WTC11 (cell line): ENCODE measurements around the gene TTC21A. TPM values are rescaled to one million over a fixed set of nuclear protein-coding genes. Genes with fewer than 3 reads are reported as not detected.

Experiments
- ATAC-seq: fragments of 200-7000 bp; cut with Tn5 transposase; 2 replicates; pipeline ENCODE4 v1.10.0; 2021; ENCODE audit warnings: mild to moderate bottlenecking, moderate library complexity
- CTCF ChIA-PET: fragments of 300-600 bp; sonication (Branson Sonifier 250); formaldehyde crosslinking; loops from one replicate; lab custom pipeline; 2021; ENCODE audit warnings: antibody characterized with exemption; lab: Charles Lee
- POLR2A ChIA-PET: fragments of 350-600 bp; sonication (Branson Sonifier 250); formaldehyde crosslinking; loops from one replicate; lab custom pipeline; 2021; ENCODE audit warnings: antibody characterized with exemption; lab: Charles Lee
- DNase-seq: peaks from one replicate; pipeline ENCODE4 v3.0.0; 2021; ENCODE audit warnings: low spot score
- H3K27ac Mint-ChIP-seq: 2 replicates; pipeline ENCODE4 v1.8.0; 2021; ENCODE audit warnings: mixed read lengths
- H3K27me3 Mint-ChIP-seq: 2 replicates; pipeline ENCODE4 v1.8.0; 2021; ENCODE audit warnings: low read depth, mild to moderate bottlenecking, moderate library complexity, mixed read lengths
- H3K36me3 Mint-ChIP-seq: 2 replicates; pipeline ENCODE4 v1.8.0; 2021; ENCODE audit warnings: mixed read lengths
- H3K4me1 Mint-ChIP-seq: 2 replicates; pipeline ENCODE4 v1.8.0; 2022; ENCODE audit warnings: mixed read lengths
- H3K4me3 Mint-ChIP-seq: 2 replicates; pipeline ENCODE4 v1.8.0; 2021; ENCODE audit warnings: mild to moderate bottlenecking, moderate library complexity, mixed read lengths
- H3K9me3 Mint-ChIP-seq: 2 replicates; pipeline ENCODE4 v1.8.0; 2021; ENCODE audit warnings: mixed read lengths
- CREM ChIP-seq: sonication (generic); formaldehyde crosslinking; IDR thresholded peaks from 2 replicates; pipeline ENCODE4 v1.8.1; 2022; ENCODE audit warnings: mild to moderate bottlenecking, missing genetic modification reagents, moderate library complexity
- EMX1 ChIP-seq: fragments of 250-450 bp; sonication (Bioruptor Pico); IDR thresholded peaks from 2 replicates; pipeline ENCODE4 v1.8.0; 2021; ENCODE audit warnings: mild to moderate bottlenecking
- FOXJ3 ChIP-seq: sonication (generic); formaldehyde crosslinking; IDR thresholded peaks from 2 replicates; pipeline ENCODE4 v1.9.0; 2021; ENCODE audit warnings: missing genetic modification reagents, mild to moderate bottlenecking, borderline replicate concordance
- GRHL2 ChIP-seq: fragments of 250-450 bp; sonication (Bioruptor Pico); IDR thresholded peaks from 2 replicates; pipeline ENCODE4 v1.8.0; 2022; ENCODE audit warnings: mild to moderate bottlenecking, moderate library complexity; ENCODE audit not compliant: insufficient replicate concordance, severe bottlenecking
- HMGA2 ChIP-seq: fragments of 250-450 bp; sonication (Bioruptor Pico); IDR thresholded peaks from 2 replicates; pipeline ENCODE4 v1.4.0; 2021; ENCODE audit warnings: mild to moderate bottlenecking, moderate library complexity
- JAZF1 ChIP-seq: fragments of 250-450 bp; sonication (Bioruptor Pico); IDR thresholded peaks from 2 replicates; pipeline ENCODE4 v1.9.0; 2021; ENCODE audit warnings: moderate library complexity, mild to moderate bottlenecking, inconsistent platforms
- MYBL2 ChIP-seq: sonication (generic); formaldehyde crosslinking; IDR thresholded peaks from 2 replicates; pipeline ENCODE4 v1.8.1; 2023; ENCODE audit warnings: mild to moderate bottlenecking, moderate library complexity, missing genetic modification reagents
- NR1H2 ChIP-seq: sonication (generic); formaldehyde crosslinking; IDR thresholded peaks from 2 replicates; pipeline ENCODE4 v1.9.0; 2021; ENCODE audit warnings: mild to moderate bottlenecking, moderate library complexity, missing genetic modification reagents
- NR2C2 ChIP-seq: sonication (generic); formaldehyde crosslinking; IDR thresholded peaks from 2 replicates; pipeline ENCODE4 v1.8.0; 2022; ENCODE audit warnings: mild to moderate bottlenecking, missing genetic modification reagents
- PRDM15 ChIP-seq: sonication (generic); formaldehyde crosslinking; IDR thresholded peaks from 2 replicates; pipeline ENCODE4 v1.8.0; 2022; ENCODE audit warnings: missing genetic modification reagents
- PREB ChIP-seq: sonication (generic); formaldehyde crosslinking; IDR thresholded peaks from 2 replicates; pipeline ENCODE4 v1.8.1; 2022; ENCODE audit warnings: mild to moderate bottlenecking, missing genetic modification reagents, moderate library complexity, borderline replicate concordance
- RORB ChIP-seq: fragments of 250-450 bp; sonication (Bioruptor Pico); IDR thresholded peaks from 2 replicates; pipeline ENCODE4 v1.9.0; 2021; ENCODE audit warnings: mild to moderate bottlenecking
- SOX15 ChIP-seq: fragments of 250-450 bp; sonication (Bioruptor Pico); IDR thresholded peaks from 2 replicates; pipeline ENCODE4 v1.9.0; 2021; ENCODE audit warnings: mild to moderate bottlenecking
- SP1 ChIP-seq: sonication (generic); formaldehyde crosslinking; conservative IDR thresholded peaks from 2 replicates; pipeline ENCODE4 v1.8.1; 2022; ENCODE audit warnings: missing genetic modification reagents
- STAT6 ChIP-seq: sonication (generic); formaldehyde crosslinking; conservative IDR thresholded peaks from 2 replicates; pipeline ENCODE4 v1.8.1; 2023; ENCODE audit warnings: mild to moderate bottlenecking, low read depth, missing genetic modification reagents, moderate library complexity
- TEAD4 ChIP-seq: sonication (generic); formaldehyde crosslinking; IDR thresholded peaks from 2 replicates; pipeline ENCODE4 v1.8.0; 2022; ENCODE audit warnings: mild to moderate bottlenecking, missing genetic modification reagents
- ZMAT4 ChIP-seq: fragments of 250-450 bp; sonication (Bioruptor Pico); IDR thresholded peaks from 2 replicates; pipeline ENCODE4 v1.9.0; 2021; ENCODE audit warnings: mild to moderate bottlenecking
- ZNF219 ChIP-seq: sonication (generic); formaldehyde crosslinking; IDR thresholded peaks from 2 replicates; pipeline ENCODE4 v1.8.0; 2023; ENCODE audit warnings: missing genetic modification reagents, mild to moderate bottlenecking, borderline replicate concordance
- ZNF281 ChIP-seq: sonication (generic); formaldehyde crosslinking; IDR thresholded peaks from 2 replicates; pipeline ENCODE4 v1.8.0; 2023; ENCODE audit warnings: mild to moderate bottlenecking, missing genetic modification reagents
- ZNF317 ChIP-seq: sonication (generic); formaldehyde crosslinking; IDR thresholded peaks from 2 replicates; pipeline ENCODE4 v1.8.1; 2023; ENCODE audit warnings: low read depth, mild to moderate bottlenecking, moderate library complexity, missing genetic modification reagents, borderline replicate concordance
- ZNF396 ChIP-seq: fragments of 250-450 bp; sonication (Bioruptor Pico); IDR thresholded peaks from 2 replicates; pipeline ENCODE4 v1.8.0; 2021; ENCODE audit warnings: mild to moderate bottlenecking, moderate library complexity, borderline replicate concordance
- total RNA-seq: library from RNA; stranded (reverse); gene quantifications from 3 replicates; pipeline ENCODE4 v1.2.3, GENCODE V29; 2021

The TTC21A gene
- total RNA-seq, 1 experiment from 2014 or later: 3.8 TPM

GRCh38 chr3:39133822-39134221 is 26.3 kb downstream of the TTC21A start:
- no peaks in the 10 kb centered on the region for H3K36me3 Mint-ChIP-seq
- no peaks in the 10 kb centered on the region for H3K9me3 Mint-ChIP-seq
- ChIA-PET CTCF (interaction anchor here (1.0 to 2.4 kb wide), 3 partner anchors 8 to 158 kb away, joined by 4 to 11 read pairs (median 8); no protein-coding TSS in a partner anchor), POLR2A (no interaction called here)
- ATAC-seq (no peak), DNase-seq (no peak)
- TF ChIP-seq FOXJ3 (CRISPR knock-in tag) (no peak), SP1 (no peak), CREM (no peak)
- no peak overlapping the region for H3K27ac Mint-ChIP-seq
- H3K4me3 Mint-ChIP-seq: no peak overlapping the region
- H3K27me3 Mint-ChIP-seq: no peaks in the 10 kb centered on the region
- no peaks in the 10 kb centered on the region for H3K4me1 Mint-ChIP-seq

- ChIA-PET POLR2A (no interaction called here), CTCF (interaction anchor here (2.4 kb wide), 2 partner anchors 9 to 154 kb away, joined by 8 to 11 read pairs; no protein-coding TSS in a partner anchor)
- no peak for ATAC-seq
- no peak for DNase-seq
- no peak overlapping the region for H3K27ac Mint-ChIP-seq
- no peak for TF ChIP-seq TEAD4 (CRISPR knock-in tag)
- TF ChIP-seq ZMAT4 (CRISPR knock-in tag): no peak
- no peak for TF ChIP-seq FOXJ3 (CRISPR knock-in tag)
- TF ChIP-seq SOX15 (CRISPR knock-in tag): no peak
- no peak for TF ChIP-seq EMX1 (CRISPR knock-in tag)
- no peak for TF ChIP-seq RORB (CRISPR knock-in tag)
- no peak for TF ChIP-seq GRHL2
- no peaks in the 10 kb centered on the region for H3K9me3 Mint-ChIP-seq
- no peak overlapping the region for H3K4me3 Mint-ChIP-seq
- H3K4me1 Mint-ChIP-seq: no peaks in the 10 kb centered on the region
- H3K36me3 Mint-ChIP-seq: no peaks in the 10 kb centered on the region
- H3K27me3 Mint-ChIP-seq: no peaks in the 10 kb centered on the region
Observed at GRCh38 chr3:39134305-39134704, 26.8 kb downstream of the TTC21A start.

- ChIA-PET POLR2A (no interaction called here), CTCF (interaction anchor here (1.1 to 2.4 kb wide), 2 partner anchors 10 to 153 kb away, joined by 4 to 8 read pairs; no protein-coding TSS in a partner anchor)
- H3K36me3 Mint-ChIP-seq: no peaks in the 10 kb centered on the region
- ATAC-seq: no peak
- no peak for DNase-seq
- no peaks in the 10 kb centered on the region for H3K9me3 Mint-ChIP-seq
- no peaks in the 10 kb centered on the region for H3K4me1 Mint-ChIP-seq
- H3K27ac Mint-ChIP-seq: no peak overlapping the region
- no peak overlapping the region for H3K4me3 Mint-ChIP-seq
- no peaks in the 10 kb centered on the region for H3K27me3 Mint-ChIP-seq
- TF ChIP-seq NR2C2 (CRISPR knock-in tag) (no peak), JAZF1 (CRISPR knock-in tag) (no peak), ZNF317 (no peak), HMGA2 (CRISPR knock-in tag) (no peak), STAT6 (CRISPR knock-in tag) (no peak), NR1H2 (CRISPR knock-in tag) (no peak), PRDM15 (no peak), FOXJ3 (CRISPR knock-in tag) (no peak), PREB (no peak), MYBL2 (no peak), ZNF396 (no peak), ZNF219 (CRISPR knock-in tag) (no peak), ZNF281 (CRISPR knock-in tag) (no peak)
Observed at GRCh38 chr3:39135170-39135805, 27.8 kb downstream of the TTC21A start.
